HEK293T (cell line): ENCODE measurements around the gene MBLAC2.

Source experiments
- CTCF ChIA-PET: fragments of 350-600 bp; formaldehyde crosslinking; extraction: SDS; loops from one replicate; lab custom pipeline; 2021; ENCODE audit warnings: antibody characterized with exemption, inconsistent platforms; lab: Yijun Ruan, JAX
- POLR2A ChIA-PET: fragments of 350-600 bp; formaldehyde crosslinking; extraction: SDS; loops from one replicate; lab custom pipeline; 2020; ENCODE audit warnings: antibody characterized with exemption, inconsistent platforms; lab: Yijun Ruan, JAX
- DNase-seq: peaks from one replicate; pipeline ENCODE4 v3.0.0; 2012; ENCODE audit warnings: mixed read lengths; ENCODE audit errors: extremely low spot score
- ARNT ChIP-seq: fragments of 450-650 bp; IDR thresholded peaks from 2 replicates; pipeline ENCODE4 v1.6.1; 2017; ENCODE audit warnings: mild to moderate bottlenecking
- BHLHE40 ChIP-seq: fragments of 450-650 bp; IDR thresholded peaks from 2 replicates; pipeline ENCODE4 v1.6.1; 2016; ENCODE audit warnings: mild to moderate bottlenecking, moderate library complexity, borderline replicate concordance
- CTBP1 ChIP-seq: fragments of 450-650 bp; IDR thresholded peaks from 2 replicates; pipeline ENCODE4 v1.6.1; 2016; ENCODE audit warnings: borderline replicate concordance
- ELF4 ChIP-seq: fragments of 450-650 bp; IDR thresholded peaks from 2 replicates; pipeline ENCODE4 v1.6.1; 2017; ENCODE audit warnings: antibody characterized with exemption
- FOXA1 ChIP-seq: fragments of 450-650 bp; IDR thresholded peaks from 2 replicates; pipeline ENCODE4 v1.6.1; 2016; ENCODE audit warnings: mild to moderate bottlenecking
- FOXK2 ChIP-seq: fragments of 450-650 bp; IDR thresholded peaks from 2 replicates; pipeline ENCODE4 v1.6.1; 2016; ENCODE audit warnings: mild to moderate bottlenecking
- FOXM1 ChIP-seq: fragments of 450-650 bp; IDR thresholded peaks from 2 replicates; pipeline ENCODE4 v1.6.1; 2017; ENCODE audit warnings: mild to moderate bottlenecking, borderline replicate concordance
- HDGF ChIP-seq: fragments of 450-650 bp; IDR thresholded peaks from 2 replicates; pipeline ENCODE4 v1.6.1; 2017; ENCODE audit warnings: antibody characterized with exemption, borderline replicate concordance
- L3MBTL2 ChIP-seq: fragments of 450-650 bp; conservative IDR thresholded peaks from 2 replicates; pipeline ENCODE4 v1.6.1; 2016; ENCODE audit warnings: mild to moderate bottlenecking
- LEF1 ChIP-seq: fragments of 450-650 bp; IDR thresholded peaks from 2 replicates; pipeline ENCODE4 v1.6.1; 2017; ENCODE audit warnings: mild to moderate bottlenecking, borderline replicate concordance
- NFRKB ChIP-seq: fragments of 450-650 bp; IDR thresholded peaks from 2 replicates; pipeline ENCODE4 v1.6.1; 2016; ENCODE audit warnings: mild to moderate bottlenecking, moderate library complexity
- PKNOX1 ChIP-seq: fragments of 450-650 bp; IDR thresholded peaks from 2 replicates; pipeline ENCODE4 v1.6.1; 2016
- SP1 ChIP-seq: fragments of 450-650 bp; IDR thresholded peaks from 2 replicates; pipeline ENCODE4 v1.6.1; 2017
- SUZ12 ChIP-seq: fragments of 450-650 bp; IDR thresholded peaks from 2 replicates; pipeline ENCODE4 v1.6.1; 2016; ENCODE audit warnings: mild to moderate bottlenecking
- TARDBP ChIP-seq: fragments of 450-650 bp; IDR thresholded peaks from 2 replicates; pipeline ENCODE4 v1.6.1; 2016
- ZNF384 ChIP-seq: fragments of 450-650 bp; IDR thresholded peaks from 2 replicates; pipeline ENCODE4 v1.6.1; 2016

MBLAC2 gene

GRCh38 chr5:90424245-90424644, 50.3 kb downstream of the MBLAC2 start:
- no peak for DNase-seq
- ChIA-PET CTCF (no interaction called here), POLR2A (interaction anchor here (4.0 kb wide), 1 partner anchor 14 kb away, joined by 43 read pairs; the partner anchor contains the start of gene CETN3)
- TF ChIP-seq NFRKB (no peak), L3MBTL2 (no peak), CTBP1 (no peak), BHLHE40 (no peak), FOXA1 (no peak), ELF4 (no peak), SP1 (no peak), TARDBP (no peak), PKNOX1 (no peak), FOXK2 (no peak), SUZ12 (no peak), LEF1 (no peak), ZNF384 (no peak), ARNT (no peak), HDGF (no peak), FOXM1 (no peak)

GRCh38 chr5:90421136-90421535, 53.4 kb downstream of the MBLAC2 start:
- DNase-seq: peak; percentile 45
- no peak for TF ChIP-seq ZNF384
- no peak for TF ChIP-seq FOXK2
- no peak for TF ChIP-seq LEF1
- no peak for TF ChIP-seq PKNOX1
- TF ChIP-seq NFRKB: no peak
- no peak for TF ChIP-seq L3MBTL2
- no peak for TF ChIP-seq BHLHE40
- TF ChIP-seq ARNT: no peak
- TF ChIP-seq SUZ12: no peak
- no peak for TF ChIP-seq HDGF
- TF ChIP-seq ELF4: no peak
- no peak for TF ChIP-seq FOXM1
- TF ChIP-seq TARDBP: no peak
- TF ChIP-seq SP1: no peak
- TF ChIP-seq CTBP1: no peak
- TF ChIP-seq FOXA1: no peak
- ChIA-PET POLR2A (interaction anchor here (0.9 to 4.0 kb wide), 2 partner anchors 11 to 20 kb away, joined by 3 to 43 read pairs; partner anchors contain the start of gene CETN3), CTCF (interaction anchor here (0.7 to 2.4 kb wide), 5 partner anchors 9 to 13 kb away, joined by 3 to 9 read pairs (median 4); partner anchors contain the start of gene CETN3)

DNA sequence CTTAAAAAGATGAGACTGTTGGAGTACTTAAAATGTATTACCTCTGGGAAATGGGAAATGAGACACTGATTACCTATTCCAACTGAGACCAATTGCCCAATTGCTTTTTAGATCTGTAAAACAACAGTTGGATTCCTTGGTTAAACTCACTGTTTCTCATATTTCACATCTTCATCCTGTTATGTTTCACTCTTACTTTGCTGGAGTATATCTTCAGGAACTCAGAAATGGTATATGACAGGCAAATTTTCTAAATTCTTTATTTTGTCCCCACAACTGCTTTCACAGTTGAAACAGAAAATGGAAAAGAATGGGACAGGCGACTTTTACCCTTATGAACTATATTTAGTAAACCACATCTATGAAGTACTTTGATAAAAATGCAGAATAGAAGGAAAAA, 56.4 kb downstream of the MBLAC2 start:
- CTCF ChIA-PET: no interaction called here

GRCh38 chr5:90410178-90410762, 64.3 kb downstream of the MBLAC2 start:
- POLR2A ChIA-PET: interaction anchor here (0.6 to 2.8 kb wide), 56 partner anchors 9 to 1649 kb away, joined by 3 to 43 read pairs (median 4); partner anchors contain the start of genes LYSMD3, MBLAC2 and POLR3G
- DNase-seq: no peak
- CTCF ChIA-PET: interaction anchor here (1.5 to 1.6 kb wide), 2 partner anchors 11 to 373 kb away, joined by 4 to 9 read pairs; no protein-coding TSS in a partner anchor
- TF ChIP-seq L3MBTL2 (peak; percentile 5; the same call in 1 of the 2 replicates), SP1 (no peak)

More for the DNA sequence above, 56.4 kb downstream of the MBLAC2 start:
- POLR2A ChIA-PET: no interaction called here
- no peak for DNase-seq
- TF ChIP-seq FOXM1 (no peak), ZNF384 (no peak), CTBP1 (no peak), TARDBP (no peak), HDGF (no peak), PKNOX1 (no peak)

DNA sequence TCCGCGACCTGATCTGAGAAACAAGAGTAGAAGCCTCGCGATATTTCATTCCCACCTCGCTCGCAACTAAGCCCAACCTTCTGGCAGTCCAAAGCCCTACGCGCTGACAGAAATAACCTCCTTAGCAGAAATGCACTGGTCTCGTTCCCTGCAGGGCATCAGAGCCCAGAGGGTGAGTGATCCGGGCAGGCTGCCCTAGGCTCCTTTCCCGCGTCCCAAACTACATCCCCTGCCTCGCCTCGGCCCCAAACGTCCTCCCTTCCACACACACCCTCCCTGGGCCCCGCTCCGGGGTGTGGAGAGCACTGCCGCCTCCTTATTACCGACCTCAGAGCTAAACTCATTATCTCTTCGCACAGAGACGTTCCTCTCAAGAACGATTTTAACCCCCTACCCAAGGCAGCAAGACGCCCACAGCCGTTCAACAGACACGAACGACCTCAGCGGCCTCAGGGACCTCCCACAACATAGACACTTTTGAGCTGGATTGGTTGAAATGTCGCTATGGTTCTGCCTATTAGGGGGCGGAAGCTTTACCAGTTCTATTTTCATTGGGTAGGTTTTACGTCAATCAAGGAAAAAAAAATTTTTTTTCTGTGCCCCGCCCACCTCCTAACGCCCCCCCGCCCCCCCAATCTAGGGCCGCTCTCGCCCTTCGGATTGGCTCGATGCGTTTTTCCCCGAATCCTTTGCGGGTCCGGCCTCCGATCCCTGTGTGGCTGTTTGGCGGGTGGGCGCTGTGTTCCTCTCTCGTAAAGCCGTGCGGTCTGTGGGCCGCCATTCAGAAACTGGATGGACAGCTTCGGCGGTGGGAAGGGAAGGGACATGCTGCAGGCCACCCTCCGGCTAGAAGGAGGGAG, 65.0 kb downstream of the MBLAC2 start, which contains the start of gene CETN3:
TSS of gene CETN3 (minus strand) at position 439 of the 860 bp plus-strand sequence. CDS start at position 344, 95 bp downstream.
- ChIA-PET POLR2A (interaction anchor here (0.6 to 2.8 kb wide), 53 partner anchors 9 to 1648 kb away, joined by 3 to 43 read pairs (median 4); partner anchors contain the start of genes LYSMD3, MBLAC2 and POLR3G), CTCF (interaction anchor here (0.6 to 1.6 kb wide), 4 partner anchors 12 to 453 kb away, joined by 3 to 9 read pairs (median 4); no protein-coding TSS in a partner anchor)
- DNase-seq: peak; percentile 88
- TF ChIP-seq FOXM1: no peak; the same call in 1 of the 2 replicates
- no peak for TF ChIP-seq TARDBP
- no peak for TF ChIP-seq HDGF
- no peak for TF ChIP-seq LEF1
- TF ChIP-seq FOXK2: no peak
- TF ChIP-seq FOXA1: no peak
- no peak for TF ChIP-seq ARNT
- no peak for TF ChIP-seq CTBP1
- TF ChIP-seq BHLHE40: no peak
- TF ChIP-seq SP1: no peak
- peak; percentile 96 for TF ChIP-seq PKNOX1
- TF ChIP-seq SUZ12: no peak
- peak; percentile 92 for TF ChIP-seq L3MBTL2
- TF ChIP-seq NFRKB: peak; percentile 72
- peak; percentile 58 for TF ChIP-seq ELF4
- peak; percentile 85 for TF ChIP-seq ZNF384
